ENCODE results near the gene AFAP1L2. TPM values are rescaled to one million over a fixed set of nuclear protein-coding genes. Genes with fewer than 3 reads are reported as not detected.

AFAP1L2 gene
- total and polyA plus RNA-seq, 2 donors (not counting 1 experiment from before 2014, with no cell fraction given): 4.7 to 4.9 TPM

DNA sequence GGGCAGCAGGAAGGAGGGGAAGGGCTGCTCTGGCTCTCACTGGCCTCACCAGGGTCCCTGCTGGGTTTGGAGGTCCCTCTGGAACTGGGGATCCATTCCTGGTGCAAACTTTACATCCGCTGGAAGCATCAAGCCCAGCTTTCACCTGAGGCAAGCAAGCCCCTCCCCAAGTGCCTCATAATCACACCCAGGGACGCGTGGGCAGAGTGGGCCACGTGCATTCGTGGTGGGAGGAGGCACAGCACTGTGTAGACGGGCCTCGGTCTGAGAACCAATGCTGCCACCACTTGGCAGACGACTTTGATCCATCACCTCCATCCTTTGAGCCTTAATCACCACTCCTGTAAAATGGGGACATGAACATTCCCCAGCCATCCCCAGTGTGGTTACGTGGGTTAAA, 91.2 kb downstream of the AFAP1L2 start:
- no peaks in the 10 kb centered on the region for H4K20me1 ChIP-seq (ENCODE audit: control insufficient read depth, insufficient read depth, low read length, poor library complexity, severe bottlenecking)
- intact Hi-C loops (cut with micrococcal nuclease): no loop called here
- WGBS (ENCODE audit: insufficient coverage): 100% methylated on average over 5 of the region's 9 CpGs
- H3K4me2 ChIP-seq (replicated peaks; ENCODE audit: low read depth, low read length, poor library complexity, severe bottlenecking): no peak overlapping the region
- Mint-ChIP-seq H3K4me3 (no peak overlapping the region), H3K27ac (no peak overlapping the region), H3K9me3 (ENCODE audit: insufficient read depth) (no peaks in the 10 kb centered on the region), H3K4me1 (no peaks in the 10 kb centered on the region), H3K27me3 (peaks cover 10% of the 10 kb centered on the region)
- TF ChIP-seq EZH2 (IDR thresholded peaks at IDR 0.05; ENCODE audit: borderline replicate concordance, insufficient read depth, low read depth, low read length, poor library complexity, severe bottlenecking): no peak
- no peak for TF ChIP-seq CTCF (IDR thresholded peaks at IDR 0.05)
- ATAC-seq (ENCODE audit: low read depth) (no peak), DNase-seq (no peak)
- H2AFZ ChIP-seq (ENCODE audit: insufficient read depth, low read depth, low read length, poor library complexity, severe bottlenecking): no peak overlapping the region
- H3K27ac ChIP-seq (ENCODE audit: low read length in 2 of 2): no peak overlapping the region
- ChIA-PET CTCF (no interaction called here), POLR2A (no interaction called here)
- no peaks in the 10 kb centered on the region for H3K36me3 ChIP-seq (replicated peaks in 1 of 2; ENCODE audit: control extremely low read depth in 1 of 2, control insufficient read depth in 1 of 2, extremely low read depth in 1 of 2, insufficient read depth in 2 of 2, low read length in 1 of 2)
- no peaks in the 10 kb centered on the region for H3K27me3 ChIP-seq (replicated peaks in 1 of 4; ENCODE audit: control extremely low read depth in 1 of 4, control insufficient read depth in 3 of 4, insufficient read depth in 4 of 4, low read length in 3 of 4)
- no peaks in the 10 kb centered on the region for H3K4me1 ChIP-seq (ENCODE audit: control insufficient read depth in 2 of 2, insufficient read depth in 2 of 2, low read length in 2 of 2)
- no peak overlapping the region for H3K4me3 ChIP-seq (ENCODE audit: control extremely low read depth in 1 of 5, extremely low read depth in 1 of 5, insufficient read depth in 1 of 5, low read depth in 2 of 5, low read length in 4 of 5)
- H3K79me2 ChIP-seq (ENCODE audit: control insufficient read depth, insufficient read depth, low read length): no peaks in the 10 kb centered on the region
- no peaks in the 10 kb centered on the region for H3K9me3 ChIP-seq (ENCODE audit: control extremely low read depth in 1 of 3, control insufficient read depth in 2 of 3, insufficient read depth in 1 of 3, low read length in 2 of 3)
- H3K9ac ChIP-seq (ENCODE audit: low read length): no peak overlapping the region

- ATAC-seq (ENCODE audit: low read depth) (no peak), DNase-seq (no peak)
- TF ChIP-seq CTCF (IDR thresholded peaks at IDR 0.05): no peak
- TF ChIP-seq EZH2 (IDR thresholded peaks at IDR 0.05; ENCODE audit: borderline replicate concordance, insufficient read depth, low read depth, low read length, poor library complexity, severe bottlenecking): no peak
- Histone ChIP-seq H3K4me1 (ENCODE audit: control insufficient read depth in 2 of 2, insufficient read depth in 2 of 2, low read length in 2 of 2) (no peaks in the 10 kb centered on the region), H3K27ac (ENCODE audit: low read length in 2 of 2) (no peak overlapping the region), H3K27me3 (replicated peaks in 1 of 4; ENCODE audit: control extremely low read depth in 1 of 4, control insufficient read depth in 3 of 4, insufficient read depth in 4 of 4, low read length in 3 of 4) (no peaks in the 10 kb centered on the region), H3K36me3 (replicated peaks in 1 of 2; ENCODE audit: control extremely low read depth in 1 of 2, control insufficient read depth in 1 of 2, extremely low read depth in 1 of 2, insufficient read depth in 2 of 2, low read length in 1 of 2) (no peaks in the 10 kb centered on the region), H3K4me2 (replicated peaks; ENCODE audit: low read depth, low read length, poor library complexity, severe bottlenecking) (no peak overlapping the region), H3K79me2 (ENCODE audit: control insufficient read depth, insufficient read depth, low read length) (no peaks in the 10 kb centered on the region), H3K9ac (ENCODE audit: low read length) (no peak overlapping the region), H3K9me3 (ENCODE audit: control extremely low read depth in 1 of 3, control insufficient read depth in 2 of 3, insufficient read depth in 1 of 3, low read length in 2 of 3) (no peaks in the 10 kb centered on the region), H4K20me1 (ENCODE audit: control insufficient read depth, insufficient read depth, low read length, poor library complexity, severe bottlenecking) (no peaks in the 10 kb centered on the region), H3K4me3 (ENCODE audit: control extremely low read depth in 1 of 5, extremely low read depth in 1 of 5, insufficient read depth in 1 of 5, low read depth in 2 of 5, low read length in 4 of 5) (no peak overlapping the region), H2AFZ (ENCODE audit: insufficient read depth, low read depth, low read length, poor library complexity, severe bottlenecking) (no peak overlapping the region)
- Mint-ChIP-seq H3K4me1 (no peaks in the 10 kb centered on the region), H3K27ac (no peak overlapping the region), H3K4me3 (no peak overlapping the region), H3K9me3 (ENCODE audit: insufficient read depth) (no peaks in the 10 kb centered on the region), H3K27me3 (peaks cover 4% of the 10 kb centered on the region)
- POLR2A ChIA-PET: no interaction called here
- CTCF ChIA-PET: no interaction called here
- WGBS (ENCODE audit: insufficient coverage): 87% methylated on average over 12 of the region's 13 CpGs
- intact Hi-C loops (cut with micrococcal nuclease): no loop called here
Observed at GRCh38 chr10:114311496-114312209, 92.6 kb downstream of the AFAP1L2 start.
